GM18517 (cell line): ENCODE results near the gene NME1.
"Not testable (repeated sequence)": the region's sequence is repeated elsewhere in the genome, so short reads cannot be mapped to it uniquely, and the experiment has no call there.

Experiments
- ATAC-seq: cut with Tn5 transposase; IDR thresholded peaks from one replicate; pipeline ENCODE4 v1.9.1; 2021; ENCODE audit warnings: mild to moderate bottlenecking, moderate library complexity; ENCODE audit not compliant: unreplicated experiment

The NME1 gene

GRCh38 chr17:51144266-51145022 lies 8.9 kb upstream of the NME1 start:
- ATAC-seq: no peak

- no peak for ATAC-seq
These were observed 5.7 kb upstream of the NME1 start for GRCh38 chr17:51147650-51148049.

- ATAC-seq: no peak
These were observed 4.2 kb upstream of the NME1 start for GRCh38 chr17:51149163-51149562.

- no peak for ATAC-seq
These were observed 2.4 kb upstream of the NME1 start for GRCh38 chr17:51150932-51151331.

GRCh38 chr17:51152766-51153209 lies 571 bp upstream of the NME1 start:
- no peak for ATAC-seq

GRCh38 chr17:51154176-51154575 lies 817 bp downstream of the NME1 start:
- peak; percentile 4 for ATAC-seq

GRCh38 chr17:51155416-51155815 lies 2.1 kb downstream of the NME1 start:
- no peak for ATAC-seq

- ATAC-seq: no peak
These were observed 6.2 kb downstream of the NME1 start for GRCh38 chr17:51159604-51160003.

- no peak for ATAC-seq
These were observed 8.2 kb downstream of the NME1 start for GRCh38 chr17:51161541-51161940.

- ATAC-seq: no peak
These were observed 11.7 kb downstream of the NME1 start for GRCh38 chr17:51164911-51165679.

- ATAC-seq: no peak
These were observed 12.4 kb downstream of the NME1 start for GRCh38 chr17:51165680-51166197.

GRCh38 chr17:51166198-51166986 lies 13.0 kb downstream of the NME1 start, which contains the start of gene NME2:
Gene NME2 (plus strand): TSS chr17:51166411. CDS start chr17:51166831, 420 bp downstream.
- ATAC-seq: peak; percentile 73

GRCh38 chr17:51166987-51167931 lies 13.9 kb downstream of the NME1 start:
- ATAC-seq: peak; percentile 37

GRCh38 chr17:51169340-51169739 lies 16.0 kb downstream of the NME1 start:
- no peak for ATAC-seq

- no peak for ATAC-seq
These were observed 17.4 kb downstream of the NME1 start for GRCh38 chr17:51170736-51171135.

- not testable (repeated sequence) for ATAC-seq
These were observed 18.7 kb downstream of the NME1 start for GRCh38 chr17:51172030-51172429.

GRCh38 chr17:51180486-51180885 lies 27.1 kb downstream of the NME1 start:
- no peak for ATAC-seq

- ATAC-seq: no peak
These were observed 30.8 kb downstream of the NME1 start for GRCh38 chr17:51184124-51184523.

GRCh38 chr17:51185763-51186332 lies 32.5 kb downstream of the NME1 start:
- ATAC-seq: no peak
